K562 (cell line): ENCODE measurements around the gene GLIS2. TPM values are rescaled to one million over a fixed set of nuclear protein-coding genes. Genes with fewer than 3 reads are reported as not detected.

Source experiments
- ADNP ChIP-seq: fragments of 200-800 bp; sonication (Bioruptor generic); IDR thresholded peaks from 2 replicates; pipeline ENCODE4 v1.6.1; 2016; ENCODE audit warnings: missing genetic modification characterization, missing compliant biosample characterization
- RAD21 ChIP-seq, 2 experiments: fragments of 250-450 bp in 1 of 2; fragments of 450-650 bp in 1 of 2; sonication (Bioruptor Pico) in 1 of 2; formaldehyde crosslinking in 1 of 2; IDR thresholded peaks in 1 of 2; conservative IDR thresholded peaks in 1 of 2; 2 replicates each; pipeline versions ENCODE4 v1.4.0 to v1.8.0; 2020 to 2022; ENCODE audit warnings: mild to moderate bottlenecking in 2 of 2, moderate library complexity in 1 of 2
- RBM25 ChIP-seq: fragments of 200-400 bp; formaldehyde crosslinking; IDR thresholded peaks from 2 replicates; pipeline ENCODE4 v1.6.1; 2018; ENCODE audit warnings: low read length, low read depth, moderate library complexity; ENCODE audit not compliant: severe bottlenecking
- RERE ChIP-seq: sonication (generic); formaldehyde crosslinking; IDR thresholded peaks from 2 replicates; pipeline ENCODE4 v1.8.0; 2023; ENCODE audit warnings: missing genetic modification reagents, mild to moderate bottlenecking, borderline replicate concordance
- SMARCA5 ChIP-seq: fragments of 450-650 bp; IDR thresholded peaks from 2 replicates; pipeline ENCODE4 v1.6.1; 2016
- ZNF431 ChIP-seq: sonication (generic); formaldehyde crosslinking; IDR thresholded peaks from 2 replicates; pipeline ENCODE4 v1.8.0; 2022; ENCODE audit warnings: mild to moderate bottlenecking, missing genetic modification reagents
- ZNF589 ChIP-seq: fragments of 200-800 bp; sonication (Bioruptor generic); IDR thresholded peaks from 2 replicates; pipeline ENCODE4 v1.6.1; 2016; ENCODE audit warnings: low read depth, missing genetic modification characterization, missing compliant biosample characterization
- polyA plus RNA-seq, 8 experiments: library from polyadenylated mRNA; depleted of rRNA in 4 of 8; stranded (reverse) in 5 of 8; unstranded in 3 of 8; fragments of >200 nt; fragmentation: Nextera tagmentation in 2 of 8; fragmentation: Illumina TruSeq in 1 of 8; extraction: Ambion mirVana in 2 of 8; extraction: Trizol in 1 of 8; gene quantifications; 2 replicates each; pipeline versions ENCODE4 v1.2.1 to v1.2.3, GENCODE V29; 2011 to 2014; ENCODE audit warnings: inconsistent platforms in 1 of 8, missing spikeins in 1 of 8
- total RNA-seq, 7 experiments: library from RNA; depleted of rRNA in 6 of 7; stranded (reverse); fragments of >200 nt in 6 of 7; fragmentation: Illumina TruSeq in 2 of 7; extraction: Trizol in 2 of 7; gene quantifications; 2 replicates each; pipeline versions ENCODE4 v1.2.1 to v1.2.3, GENCODE V29; 2011 to 2021; ENCODE audit warnings: low replicate concordance in 1 of 7

The GLIS2 gene
- total and polyA plus RNA-seq, 9 of the 15 experiments (the other 6 are each of a cell fraction or from before 2014, with no cell fraction given): 0.10 to 9.0 (median 0.57) TPM

DNA sequence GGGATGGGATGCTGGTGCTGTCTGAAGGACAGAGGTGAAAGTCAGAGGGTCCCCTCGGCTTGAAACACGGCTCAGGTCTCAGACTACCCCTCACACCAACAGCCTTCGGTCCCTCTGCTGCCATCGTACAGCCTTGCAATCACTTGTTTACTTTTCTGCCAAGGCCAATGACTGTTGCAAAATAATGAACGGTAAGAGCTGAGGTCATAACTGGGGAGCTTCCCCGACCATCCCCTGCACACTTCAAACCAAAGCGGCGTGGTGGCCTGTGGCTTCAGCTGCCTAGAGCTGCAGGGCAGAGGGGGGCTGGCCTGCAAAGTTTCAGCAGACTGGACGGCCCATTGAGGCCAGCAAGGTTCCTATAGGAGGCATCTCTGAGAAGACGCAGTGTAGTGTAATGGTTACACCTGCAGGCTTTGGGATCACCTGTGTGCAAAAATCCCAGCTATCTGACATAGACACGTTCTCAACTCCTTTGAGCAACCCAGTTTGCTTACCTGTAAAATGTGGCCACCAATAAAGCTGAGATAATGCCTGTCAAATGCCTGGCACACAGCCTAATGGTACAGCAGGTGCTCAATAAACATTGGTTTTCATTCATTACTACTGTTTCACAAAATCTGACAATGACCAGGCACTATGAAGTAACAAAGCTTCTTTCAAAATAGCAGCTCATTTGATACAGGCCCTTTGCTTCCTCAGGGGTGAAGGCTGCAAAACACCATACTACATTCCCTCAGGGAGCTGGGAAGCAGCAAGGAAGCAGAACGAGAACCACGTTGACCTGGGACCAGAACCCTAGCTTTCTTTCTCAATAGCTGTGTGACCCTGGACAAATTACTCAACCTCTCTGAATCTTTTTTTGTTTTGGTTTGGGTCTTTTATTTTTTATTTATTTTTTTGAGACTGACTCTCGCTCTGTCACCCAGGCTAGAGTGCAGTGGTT lies 30.2 kb downstream of the GLIS2 start (continued):
- TF ChIP-seq RERE (CRISPR knock-in tag) (no peak), RBM25 (peak; percentile 93), ADNP (tag) (peak; percentile 71), SMARCA5 (peak; percentile 75), ZNF431 (CRISPR knock-in tag) (no peak), RAD21 (CRISPR knock-in tag; conservative IDR thresholded peaks at IDR 0.05 in 1 of 2, IDR thresholded peaks at IDR 0.05 in 1 of 2) (no peak), ZNF589 (no peak)
